Suprapubic skin (tissue), 4 donors: ENCODE measurements around the gene PPEF2.

Experiments
- CTCF ChIP-seq, 2 donors: fragments of 200-600 bp in 1 of 2; fragments of 450-650 bp in 1 of 2; sonication (generic) in 1 of 2; IDR thresholded peaks; one replicate each; pipeline ENCODE4 v1.5.1; 2016 to 2019; ENCODE audit warnings: antibody characterized with exemption in 2 of 2, mild to moderate bottlenecking in 1 of 2, moderate library complexity in 1 of 2
- EP300 ChIP-seq: sonication (generic); formaldehyde crosslinking; IDR thresholded peaks from one replicate; pipeline ENCODE4 v1.6.1; 2017; ENCODE audit warnings: antibody characterized with exemption
- POLR2AphosphoS5 ChIP-seq, 3 donors: sonication (generic); formaldehyde crosslinking; IDR thresholded peaks; one replicate each; pipeline ENCODE4 v1.6.1; 2017; ENCODE audit warnings: antibody characterized with exemption in 3 of 3

DNA sequence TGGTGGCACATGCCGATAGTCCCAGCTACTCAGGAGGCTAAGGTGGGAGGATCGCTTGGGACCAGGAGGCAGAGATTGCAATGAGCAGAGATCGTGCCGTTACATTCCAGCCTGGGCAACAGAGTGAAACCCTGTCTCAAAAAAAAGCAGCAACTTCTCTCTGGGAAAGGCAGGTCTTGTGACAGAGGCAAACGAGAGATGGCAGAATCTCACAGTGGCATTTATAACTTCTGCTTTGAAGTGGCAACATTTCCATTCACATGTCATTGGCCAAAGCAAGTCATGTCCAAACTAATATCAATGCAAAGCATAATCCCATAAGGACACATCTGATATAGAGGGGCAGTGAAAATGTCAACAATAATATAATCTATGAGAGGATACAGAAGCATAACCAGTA, 79.8 kb downstream of the PPEF2 start:
- TF ChIP-seq CTCF (IDR thresholded peaks at IDR 0.05) (no peak), POLR2AphosphoS5 (IDR thresholded peaks at IDR 0.05) (no peak), EP300 (no peak)
